Ishikawa (cell line): Measurements from ENCODE around the gene FAP.

ENCODE experiments used
- CEBPB ChIP-seq: IDR thresholded peaks from 2 replicates; pipeline ENCODE4 v1.6.1; 2012
- CREB1 ChIP-seq: IDR thresholded peaks from 2 replicates; pipeline ENCODE4 v1.6.1; 2012; ENCODE audit warnings: low read depth
- EP300 ChIP-seq: IDR thresholded peaks from 2 replicates; pipeline ENCODE4 v1.6.1; 2012; ENCODE audit warnings: borderline replicate concordance
- FOXM1 ChIP-seq: IDR thresholded peaks from 2 replicates; pipeline ENCODE4 v1.6.1; 2012; ENCODE audit warnings: low read depth, borderline replicate concordance
- RAD21 ChIP-seq: IDR thresholded peaks from 2 replicates; pipeline ENCODE4 v1.6.1; 2012; ENCODE audit warnings: low read depth
- REST ChIP-seq: IDR thresholded peaks from 2 replicates; pipeline ENCODE4 v1.6.1; 2012; ENCODE audit warnings: low read depth, mild to moderate bottlenecking
- TAF1 ChIP-seq: IDR thresholded peaks from 2 replicates; pipeline ENCODE4 v1.6.1; 2012; ENCODE audit warnings: low read depth, mild to moderate bottlenecking
- TCF12 ChIP-seq: IDR thresholded peaks from 2 replicates; pipeline ENCODE4 v1.6.1; 2012; ENCODE audit warnings: low read depth
- TEAD4 ChIP-seq: IDR thresholded peaks from 2 replicates; pipeline ENCODE4 v1.6.1; 2012
- TF ChIP-seq, protein P1 (sequence below): IDR thresholded peaks from 2 replicates; pipeline ENCODE4 v1.6.1; 2012

GRCh38 chr2:162174746-162175145, 68.5 kb downstream of the FAP start:
- TF ChIP-seq TCF12: no peak
- TF ChIP-seq EP300: no peak
- TF ChIP-seq CREB1: no peak
- TF ChIP-seq, protein P1, sequence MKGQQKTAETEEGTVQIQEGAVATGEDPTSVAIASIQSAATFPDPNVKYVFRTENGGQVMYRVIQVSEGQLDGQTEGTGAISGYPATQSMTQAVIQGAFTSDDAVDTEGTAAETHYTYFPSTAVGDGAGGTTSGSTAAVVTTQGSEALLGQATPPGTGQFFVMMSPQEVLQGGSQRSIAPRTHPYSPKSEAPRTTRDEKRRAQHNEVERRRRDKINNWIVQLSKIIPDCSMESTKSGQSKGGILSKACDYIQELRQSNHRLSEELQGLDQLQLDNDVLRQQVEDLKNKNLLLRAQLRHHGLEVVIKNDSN: no peak
- no peak for TF ChIP-seq TAF1
- no peak for TF ChIP-seq FOXM1
- TF ChIP-seq REST: no peak
- no peak for TF ChIP-seq RAD21
- TF ChIP-seq TEAD4: no peak
- TF ChIP-seq CEBPB: no peak
